Activated T-helper 1 cell treated with anti-CD3 and anti-CD28 coated beads, Interleukin-12 subunit alpha, Interleukin-12 subunit beta, Interleukin-2, Interleukin-4 antibody, amounts not matched to agents 30 ng/mL and 10 ng/mL and 1 ng/mL, durations not matched to agents 14 hours and 24 hours and 36 hours (primary cell): ENCODE data around the gene CACNA2D1. TPM values are rescaled to one million over a fixed set of nuclear protein-coding genes. Genes with fewer than 3 reads are reported as not detected.
"Not testable (repeated sequence)": the region's sequence is repeated elsewhere in the genome, so short reads cannot be mapped to it uniquely, and the experiment has no call there.

ENCODE experiments used
- DNase-seq: peaks from one replicate; pipeline ENCODE4 v3.0.0; 2021; ENCODE audit warnings: low spot score
- H3K27ac Mint-ChIP-seq: one replicate; pipeline ENCODE4 v1.8.0; 2021; ENCODE audit warnings: mild to moderate bottlenecking, mixed read lengths
- H3K27me3 Mint-ChIP-seq: one replicate; pipeline ENCODE4 v1.8.0; 2022; ENCODE audit warnings: mild to moderate bottlenecking, moderate library complexity, mixed read lengths; ENCODE audit not compliant: insufficient read depth
- H3K36me3 Mint-ChIP-seq: one replicate; pipeline ENCODE4 v1.8.0; 2021; ENCODE audit warnings: low read depth, mixed read lengths
- H3K4me1 Mint-ChIP-seq: one replicate; pipeline ENCODE4 v1.8.0; 2021; ENCODE audit warnings: low read depth, mixed read lengths
- H3K4me3 Mint-ChIP-seq: one replicate; pipeline ENCODE4 v1.8.0; 2021; ENCODE audit warnings: mild to moderate bottlenecking, moderate library complexity, mixed read lengths
- H3K9me3 Mint-ChIP-seq: one replicate; pipeline ENCODE4 v1.8.0; 2021; ENCODE audit warnings: mixed read lengths
- intact Hi-C: fragments of 100-400 bp; cut with micrococcal nuclease; formaldehyde crosslinking; loops from one replicate; pipeline ENCODE4 v1.15.1; 2024
- total RNA-seq: library from RNA; stranded (reverse); gene quantifications from 2 replicates; pipeline ENCODE4 v1.2.3, GENCODE V29; 2022

CACNA2D1 gene
- total RNA-seq, 1 donor from 2014 or later = not detected

DNA sequence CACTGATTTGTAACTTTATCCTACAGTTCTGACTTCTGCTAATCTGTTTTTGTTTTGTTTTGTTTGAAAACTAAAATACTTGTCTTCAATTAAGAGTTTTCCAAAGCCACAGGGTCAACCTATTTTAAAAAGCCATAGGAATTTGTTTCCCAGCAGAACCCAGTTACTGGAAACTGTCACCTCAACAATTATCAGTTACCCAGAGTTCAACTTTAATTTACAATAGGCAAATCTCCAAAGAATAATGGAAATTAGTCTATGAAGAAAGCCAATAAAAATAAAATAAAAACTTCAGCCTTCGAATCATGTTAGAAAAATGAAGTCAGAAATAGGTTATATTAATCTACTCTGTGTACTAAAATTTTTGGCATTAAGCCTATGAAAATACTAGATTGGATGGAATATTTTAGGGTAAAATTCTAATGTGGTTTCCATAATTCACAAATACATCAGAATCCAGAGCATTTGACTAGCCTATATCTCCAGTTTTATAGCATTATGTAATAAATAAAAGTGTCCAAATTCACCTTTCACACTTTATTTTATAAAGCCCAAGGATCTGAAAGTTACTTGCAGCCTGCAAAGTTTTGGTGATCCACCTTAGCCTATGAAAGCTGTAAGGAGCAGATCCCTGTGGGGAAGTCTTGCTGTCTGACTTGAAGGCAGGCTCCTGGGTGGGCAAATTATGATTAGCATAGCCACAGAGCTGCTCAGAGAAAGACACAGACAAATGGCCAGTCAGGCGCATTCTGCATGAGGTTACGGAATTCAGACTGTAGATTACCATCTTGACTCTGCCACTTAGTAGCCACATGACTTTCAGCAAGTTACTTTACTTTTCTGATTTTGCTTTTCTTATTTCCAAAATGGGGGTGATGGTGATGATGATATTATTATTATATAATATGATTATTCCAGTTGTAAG is 423.8 kb downstream of the CACNA2D1 start:
- Mint-ChIP-seq H3K27me3 (no peaks in the 10 kb centered on the region), H3K4me1 (no peaks in the 10 kb centered on the region), H3K9me3 (no peaks in the 10 kb centered on the region), H3K36me3 (no peaks in the 10 kb centered on the region), H3K4me3 (no peak overlapping the region), H3K27ac (no peak overlapping the region)
- intact Hi-C loops = loop anchor here (5.0 kb wide), 1 partner anchor 538 kb away; no protein-coding TSS in a partner anchor
- DNase-seq = no peak

DNA sequence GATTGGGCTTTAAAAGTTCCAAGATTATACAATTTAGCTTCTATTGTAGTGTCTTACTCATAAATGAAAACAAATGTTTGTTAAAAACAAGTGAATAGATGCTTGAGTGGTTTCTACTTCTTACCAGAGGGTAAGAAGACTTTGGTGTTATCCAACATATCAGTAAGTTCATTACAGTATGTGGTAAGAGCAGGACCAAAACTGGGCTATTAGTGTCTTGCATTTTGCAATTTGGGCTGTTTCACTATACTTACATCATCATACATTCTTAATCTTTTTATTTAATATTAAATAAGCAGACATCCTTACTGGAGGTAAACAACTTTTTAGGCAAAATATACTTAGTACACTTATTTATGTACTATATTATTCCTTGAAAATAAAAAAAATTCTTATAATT is 425.4 kb downstream of the CACNA2D1 start:
- no peaks in the 10 kb centered on the region for H3K4me1 Mint-ChIP-seq
- DNase-seq = no peak
- no peaks in the 10 kb centered on the region for H3K36me3 Mint-ChIP-seq
- intact Hi-C loops = loop anchor here (5.0 kb wide), 1 partner anchor 536 kb away; no protein-coding TSS in a partner anchor
- H3K27me3 Mint-ChIP-seq = no peaks in the 10 kb centered on the region
- no peak overlapping the region for H3K4me3 Mint-ChIP-seq
- no peaks in the 10 kb centered on the region for H3K9me3 Mint-ChIP-seq
- no peak overlapping the region for H3K27ac Mint-ChIP-seq

DNA sequence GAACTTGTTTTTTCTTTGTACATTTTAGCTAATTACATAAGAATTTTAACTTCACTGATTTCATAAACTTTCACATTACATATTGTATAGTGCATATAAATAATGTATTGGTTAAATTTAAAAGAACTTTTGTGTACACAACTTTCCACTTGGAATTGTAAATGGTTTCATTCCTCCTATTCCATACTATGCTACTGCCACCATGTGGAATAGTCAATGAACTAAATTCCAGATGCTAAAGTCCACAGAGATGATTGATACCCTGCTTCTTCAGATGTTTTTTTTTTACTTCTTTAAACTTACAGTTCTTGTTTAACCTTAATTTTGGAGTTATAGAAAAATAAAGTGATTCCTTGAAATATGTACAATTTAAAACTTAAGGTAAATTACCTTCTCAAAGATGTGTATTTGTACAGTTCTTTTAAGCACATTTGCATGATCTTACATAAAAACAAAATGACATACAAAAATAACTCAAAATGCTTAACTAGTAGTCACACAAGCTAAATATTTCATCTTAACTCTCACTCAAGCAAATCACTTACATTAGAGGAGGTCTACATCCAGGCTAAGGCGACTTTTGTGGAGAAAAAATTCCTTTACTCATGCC is 426.1 kb downstream of the CACNA2D1 start:
- Mint-ChIP-seq H3K27ac (no peak overlapping the region), H3K27me3 (no peaks in the 10 kb centered on the region), H3K9me3 (no peaks in the 10 kb centered on the region), H3K4me1 (no peaks in the 10 kb centered on the region), H3K4me3 (no peak overlapping the region), H3K36me3 (no peaks in the 10 kb centered on the region)
- no peak for DNase-seq
- intact Hi-C loops = loop anchor here (5.0 kb wide), 1 partner anchor 535 kb away; no protein-coding TSS in a partner anchor

DNA sequence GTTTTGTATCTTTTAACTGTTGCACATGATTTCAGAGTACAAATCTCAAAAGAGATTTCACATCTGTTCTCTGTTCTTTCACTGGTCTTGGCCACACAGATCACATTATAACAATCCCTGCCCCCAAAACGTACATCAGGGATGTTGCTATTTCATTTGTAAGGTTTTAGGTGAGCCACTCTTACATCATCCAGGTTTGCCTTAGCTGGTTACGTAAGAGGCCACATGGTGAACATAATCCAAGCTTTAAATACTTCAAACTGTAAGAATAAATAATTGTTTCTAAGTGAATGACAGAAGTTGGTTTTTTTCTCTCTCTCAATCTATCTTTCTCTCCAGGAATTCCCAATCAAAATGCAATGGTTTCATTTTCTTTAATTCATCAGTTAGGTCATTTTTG is 427.8 kb downstream of the CACNA2D1 start:
- no peak for DNase-seq
- Mint-ChIP-seq H3K27ac (no peak overlapping the region), H3K9me3 (no peaks in the 10 kb centered on the region), H3K4me1 (no peaks in the 10 kb centered on the region), H3K36me3 (no peaks in the 10 kb centered on the region), H3K27me3 (no peaks in the 10 kb centered on the region), H3K4me3 (no peak overlapping the region)
- intact Hi-C loops = loop anchor here (5.0 kb wide), 1 partner anchor 533 kb away; no protein-coding TSS in a partner anchor

DNA sequence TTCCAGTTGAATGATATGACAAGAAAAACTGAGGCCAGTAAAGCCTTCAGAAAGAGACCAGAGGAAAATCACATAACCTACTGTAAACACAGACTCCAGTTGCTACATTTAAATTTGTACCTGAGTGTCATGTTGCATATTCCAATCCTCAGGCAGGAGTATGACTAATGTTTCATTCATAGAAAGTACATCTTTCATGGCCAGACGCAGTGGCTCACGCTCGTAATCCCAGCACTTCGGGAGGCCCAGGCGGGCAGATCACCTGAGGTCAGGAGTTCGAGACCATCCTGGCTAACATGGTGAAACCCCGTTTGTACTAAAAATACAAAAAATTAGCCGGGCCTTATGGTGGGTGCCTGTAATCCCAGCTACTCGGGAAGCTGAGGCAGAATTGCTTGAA is 429.0 kb downstream of the CACNA2D1 start:
- H3K9me3 Mint-ChIP-seq, H3K4me3 Mint-ChIP-seq, DNase-seq, H3K4me1 Mint-ChIP-seq, H3K27ac Mint-ChIP-seq, H3K36me3 Mint-ChIP-seq, intact Hi-C loops, H3K27me3 Mint-ChIP-seq: not testable (repeated sequence)

DNA sequence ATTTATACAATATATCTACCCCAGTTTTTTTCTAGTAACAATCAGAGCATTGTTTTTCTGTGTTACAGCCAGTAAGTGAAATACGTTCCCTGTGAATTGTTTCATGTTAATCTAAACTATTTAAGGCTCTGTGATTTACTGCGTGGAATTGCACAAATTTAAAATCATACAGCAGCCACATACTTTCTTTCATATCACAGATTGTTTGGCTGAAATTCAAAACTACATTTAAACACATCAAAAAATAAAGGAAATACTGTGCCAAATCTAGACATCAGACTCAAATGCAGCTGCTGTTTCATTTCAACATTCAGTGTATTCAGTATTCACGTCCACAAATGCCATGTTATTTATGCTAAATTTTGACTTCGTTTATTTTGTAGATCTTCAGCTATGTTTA is 431.1 kb downstream of the CACNA2D1 start:
- no peak for DNase-seq
- H3K36me3 Mint-ChIP-seq = no peaks in the 10 kb centered on the region
- H3K4me3 Mint-ChIP-seq = no peak overlapping the region
- no peak overlapping the region for H3K27ac Mint-ChIP-seq
- intact Hi-C loops = no loop called here
- no peaks in the 10 kb centered on the region for H3K27me3 Mint-ChIP-seq
- no peaks in the 10 kb centered on the region for H3K9me3 Mint-ChIP-seq
- no peaks in the 10 kb centered on the region for H3K4me1 Mint-ChIP-seq

DNA sequence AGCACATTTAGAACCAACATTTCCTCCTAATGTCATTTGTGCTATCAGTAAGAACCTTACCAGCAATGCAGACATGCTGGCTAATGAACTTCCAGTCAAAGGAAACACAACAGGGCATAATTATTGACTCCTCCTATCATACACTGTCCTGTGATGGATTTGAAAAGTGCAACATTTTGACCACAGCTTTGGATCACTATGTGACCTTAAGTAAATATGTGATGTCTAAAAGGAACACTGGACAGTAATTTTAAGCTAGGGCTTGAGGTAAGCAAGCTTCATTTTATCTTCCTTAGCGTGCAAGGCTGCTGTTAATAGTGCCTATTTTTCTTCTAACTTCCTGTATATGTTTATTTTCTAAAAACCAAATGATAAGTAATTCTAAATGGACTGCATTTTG is 433.2 kb downstream of the CACNA2D1 start:
- no peaks in the 10 kb centered on the region for H3K27me3 Mint-ChIP-seq
- H3K9me3 Mint-ChIP-seq = no peaks in the 10 kb centered on the region
- intact Hi-C loops = no loop called here
- DNase-seq = no peak
- no peaks in the 10 kb centered on the region for H3K36me3 Mint-ChIP-seq
- H3K4me3 Mint-ChIP-seq = no peak overlapping the region
- no peak overlapping the region for H3K27ac Mint-ChIP-seq
- no peaks in the 10 kb centered on the region for H3K4me1 Mint-ChIP-seq

DNA sequence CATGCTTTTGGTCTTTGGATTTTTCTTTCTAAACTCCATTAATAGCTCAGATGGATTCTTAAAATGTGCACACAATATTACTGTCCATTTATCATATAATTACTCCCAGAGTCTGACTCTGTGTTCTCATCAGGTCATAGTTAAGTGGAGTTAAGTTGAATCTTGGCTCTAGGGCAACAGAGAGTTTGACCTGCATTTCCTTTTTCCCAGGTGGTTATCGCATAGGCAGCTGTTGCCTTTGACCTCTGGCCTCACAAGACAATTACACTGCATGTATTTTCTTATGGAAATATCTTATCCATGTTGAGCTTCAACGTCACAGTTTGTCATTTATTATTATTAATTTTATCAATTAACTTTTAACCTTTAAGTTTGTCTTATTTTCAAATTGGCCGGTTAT is 436.3 kb downstream of the CACNA2D1 start:
- H3K4me3 Mint-ChIP-seq = no peak overlapping the region
- DNase-seq = no peak
- no peaks in the 10 kb centered on the region for H3K27me3 Mint-ChIP-seq
- intact Hi-C loops = no loop called here
- H3K4me1 Mint-ChIP-seq = no peaks in the 10 kb centered on the region
- no peak overlapping the region for H3K27ac Mint-ChIP-seq
- H3K36me3 Mint-ChIP-seq = no peaks in the 10 kb centered on the region
- H3K9me3 Mint-ChIP-seq = no peaks in the 10 kb centered on the region

DNA sequence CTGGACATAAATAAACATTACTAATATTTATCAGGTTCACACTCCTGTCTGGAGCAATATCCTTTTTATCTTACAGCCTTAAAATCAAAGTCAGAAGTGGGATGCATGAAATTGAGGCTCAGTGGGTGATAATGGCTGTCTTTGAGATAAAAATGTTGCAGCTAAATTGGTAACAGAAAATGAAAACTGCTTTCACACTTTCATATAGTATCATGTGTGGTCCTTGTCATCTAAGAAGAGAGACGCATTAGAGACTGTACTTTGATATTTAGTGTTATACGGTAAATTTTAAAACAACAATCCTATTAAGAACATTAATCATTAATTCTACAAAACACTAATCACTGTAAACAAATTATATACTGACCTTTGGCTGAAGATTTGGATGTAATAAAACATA is 438.5 kb downstream of the CACNA2D1 start:
- Mint-ChIP-seq H3K4me3 (no peak overlapping the region), H3K4me1 (no peaks in the 10 kb centered on the region), H3K27me3 (no peaks in the 10 kb centered on the region), H3K36me3 (no peaks in the 10 kb centered on the region), H3K9me3 (no peaks in the 10 kb centered on the region), H3K27ac (no peak overlapping the region)
- intact Hi-C loops = no loop called here
- DNase-seq = no peak

DNA sequence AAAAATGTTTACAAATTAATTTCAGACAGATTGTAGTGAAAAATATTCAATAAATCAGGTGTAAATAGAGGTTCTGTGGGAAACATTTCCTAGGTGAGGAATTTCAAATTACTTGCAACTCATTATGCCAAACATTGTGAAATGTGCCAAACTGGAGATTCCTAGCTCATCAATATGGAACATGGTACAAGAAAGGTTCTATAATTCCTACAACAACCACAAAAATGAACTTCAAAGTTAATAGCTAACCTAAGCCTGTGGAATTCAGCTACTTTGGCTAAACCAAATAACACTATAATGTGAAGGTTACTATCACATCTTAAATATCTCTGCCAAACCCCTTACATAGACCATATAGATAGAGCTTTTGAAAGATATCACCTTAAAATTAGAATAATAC is 450.4 kb downstream of the CACNA2D1 start:
- intact Hi-C loops = no loop called here

DNA sequence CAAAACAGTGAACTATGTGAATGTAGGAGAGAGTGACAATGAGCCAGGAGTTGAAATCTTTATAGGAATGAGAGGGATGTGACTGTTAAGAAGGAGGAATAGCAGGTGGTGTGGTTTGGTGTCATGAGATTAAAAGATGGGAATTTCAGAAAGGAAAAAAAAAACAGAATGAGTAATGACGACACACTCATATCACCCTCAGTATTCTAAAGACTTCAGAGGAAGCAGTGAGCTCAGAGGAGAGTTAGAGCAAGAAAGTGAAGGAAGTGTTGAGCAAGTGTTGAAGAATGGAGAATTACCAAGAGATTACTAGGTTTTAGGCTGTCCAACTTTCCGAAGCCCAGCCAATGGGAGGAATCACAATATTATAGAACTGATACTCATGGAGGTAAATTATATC is 453.2 kb downstream of the CACNA2D1 start:
- Mint-ChIP-seq H3K4me1 (no peaks in the 10 kb centered on the region), H3K4me3 (no peak overlapping the region), H3K9me3 (no peaks in the 10 kb centered on the region)

More for the DNA sequence above, 450.4 kb downstream of the CACNA2D1 start:
- no peaks in the 10 kb centered on the region for H3K4me1 Mint-ChIP-seq
- no peaks in the 10 kb centered on the region for H3K27me3 Mint-ChIP-seq
- H3K9me3 Mint-ChIP-seq = no peaks in the 10 kb centered on the region
- no peak for DNase-seq
- H3K27ac Mint-ChIP-seq = no peak overlapping the region
- H3K36me3 Mint-ChIP-seq = no peaks in the 10 kb centered on the region
- H3K4me3 Mint-ChIP-seq = no peak overlapping the region

DNA sequence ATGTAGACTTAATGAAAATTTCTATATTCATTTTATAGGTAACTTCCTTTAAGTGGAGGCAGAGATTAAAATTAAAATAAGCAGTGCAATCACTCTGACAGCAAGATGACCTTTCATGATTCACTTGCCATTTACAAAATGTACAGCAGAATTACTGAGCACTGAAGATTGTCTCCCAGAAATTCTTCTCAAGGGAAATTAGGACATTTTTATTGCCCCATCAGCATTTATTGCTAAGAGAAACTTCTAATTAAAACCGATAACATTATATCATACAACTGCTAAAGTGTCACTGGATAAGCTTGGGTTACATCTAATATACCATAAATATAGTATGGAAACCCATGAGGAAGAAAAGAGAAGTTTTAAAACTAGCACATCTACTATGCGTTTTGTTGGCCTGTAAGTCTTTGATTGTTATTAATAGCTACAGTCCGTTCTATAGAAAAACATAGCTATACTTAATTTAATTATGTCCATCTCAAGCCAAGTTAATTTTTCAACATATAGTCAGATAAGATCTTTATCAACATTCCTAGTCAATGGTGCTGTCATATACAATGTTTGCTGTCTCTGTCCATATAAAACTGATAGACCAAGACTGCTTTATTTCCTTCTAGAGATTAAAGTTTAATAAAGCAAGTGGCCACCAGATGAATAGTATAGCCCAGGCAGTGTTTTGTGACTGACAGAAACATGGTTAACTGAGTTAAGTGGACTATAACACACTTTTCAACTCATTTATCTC is 456.7 kb downstream of the CACNA2D1 start:
- Mint-ChIP-seq H3K27me3 (no peaks in the 10 kb centered on the region), H3K4me3 (no peak overlapping the region)
- intact Hi-C loops = no loop called here

More for the DNA sequence above, 453.2 kb downstream of the CACNA2D1 start:
- Mint-ChIP-seq H3K36me3 (no peaks in the 10 kb centered on the region), H3K27me3 (no peaks in the 10 kb centered on the region), H3K27ac (no peak overlapping the region)
- intact Hi-C loops = no loop called here
- DNase-seq = no peak

DNA sequence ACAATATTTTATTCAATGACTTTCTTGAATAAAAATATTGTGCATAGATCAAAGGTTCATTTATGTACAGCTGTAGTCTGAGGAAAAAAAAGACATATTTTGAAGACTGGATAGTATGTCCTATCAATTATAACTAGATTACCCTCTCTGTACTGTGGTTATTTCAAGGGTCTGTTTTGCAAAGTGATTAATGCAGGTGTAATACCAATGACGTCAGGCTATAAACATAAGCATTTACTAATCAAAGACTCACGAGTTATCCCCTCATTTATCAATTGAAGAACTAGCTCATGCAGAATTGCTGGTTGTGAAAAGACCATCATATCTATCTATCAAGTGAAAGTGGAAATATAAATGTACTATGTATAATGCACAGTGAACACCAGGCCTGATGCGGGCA is 460.2 kb downstream of the CACNA2D1 start:
- Mint-ChIP-seq H3K4me1 (no peaks in the 10 kb centered on the region), H3K36me3 (no peaks in the 10 kb centered on the region)
- no peak for DNase-seq

More for the DNA sequence above, 456.7 kb downstream of the CACNA2D1 start:
- DNase-seq = no peak
- Mint-ChIP-seq H3K27ac (no peak overlapping the region), H3K4me1 (no peaks in the 10 kb centered on the region), H3K36me3 (no peaks in the 10 kb centered on the region), H3K9me3 (no peaks in the 10 kb centered on the region)

More for the DNA sequence above, 460.2 kb downstream of the CACNA2D1 start:
- Mint-ChIP-seq H3K9me3 (no peaks in the 10 kb centered on the region), H3K27ac (no peak overlapping the region), H3K27me3 (no peaks in the 10 kb centered on the region), H3K4me3 (no peak overlapping the region)
- intact Hi-C loops = no loop called here
